HG03108 (cell line): ENCODE measurements around the gene SMIM35.

Experiments
- ATAC-seq: cut with Tn5 transposase; IDR thresholded peaks from one replicate; pipeline ENCODE4 v1.9.1; 2021; ENCODE audit warnings: moderate library complexity; ENCODE audit not compliant: unreplicated experiment

Gene SMIM35

GRCh38 chr11:117969160-117969991 lies 117.4 kb downstream of the SMIM35 start:
- ATAC-seq, result no peak

GRCh38 chr11:117966908-117967307 lies 119.9 kb downstream of the SMIM35 start:
- ATAC-seq, result no peak

- ATAC-seq, result no peak
These were observed 123.9 kb downstream of the SMIM35 start for GRCh38 chr11:117962826-117963225.

GRCh38 chr11:117961896-117962295 lies 124.9 kb downstream of the SMIM35 start:
- no peak for ATAC-seq

- no peak for ATAC-seq
These were observed 126.4 kb downstream of the SMIM35 start for GRCh38 chr11:117960406-117960805.

- no peak for ATAC-seq
These were observed 127.2 kb downstream of the SMIM35 start for GRCh38 chr11:117959438-117960149.

GRCh38 chr11:117958949-117959348 lies 127.8 kb downstream of the SMIM35 start:
- no peak for ATAC-seq
